Left ventricle myocardium inferior (tissue), 1 donor: ENCODE data around the gene TRAK2. TPM values are rescaled to one million over a fixed set of nuclear protein-coding genes. Genes with fewer than 3 reads are reported as not detected.

Experiments used
- DNase-seq: peaks from one replicate; pipeline ENCODE4 v3.0.0-alpha.2; 2020
- H3K27ac ChIP-seq: fragments of 200-600 bp; replicated peaks from 2 replicates; pipeline ENCODE4 v1.8.0; 2021
- H3K27me3 ChIP-seq: fragments of 200-600 bp; 2 replicates; pipeline ENCODE4 v1.8.0; 2021; ENCODE audit warnings: low read depth
- H3K36me3 ChIP-seq: fragments of 200-600 bp; 2 replicates; pipeline ENCODE4 v1.8.0; 2021
- H3K4me1 ChIP-seq: fragments of 200-600 bp; 2 replicates; pipeline ENCODE4 v1.8.0; 2021
- H3K4me3 ChIP-seq: fragments of 200-600 bp; 2 replicates; pipeline ENCODE4 v1.8.0; 2021; ENCODE audit warnings: mild to moderate bottlenecking, moderate library complexity
- H3K9me3 ChIP-seq: fragments of 200-600 bp; replicated peaks from 2 replicates; pipeline ENCODE4 v1.8.0; 2021
- intact Hi-C: fragments of 100-400 bp; cut with micrococcal nuclease; formaldehyde crosslinking; loops from one replicate; pipeline ENCODE4 v1.11.0; 2022
- total RNA-seq: library from RNA; stranded (reverse); fragmentation: NEBNext Ultra II Directional; extraction: Animal tissue kit (Norgen Biotek cat#: 25700); gene quantifications from one replicate; pipeline ENCODE4 v1.2.1, GENCODE V29; 2021
- TF ChIP-seq, protein P1 (sequence below): fragments of 200-600 bp; IDR thresholded peaks from 2 replicates; pipeline ENCODE4 v1.8.0; 2021; ENCODE audit warnings: antibody characterized with exemption, mild to moderate bottlenecking, borderline replicate concordance
- donor health status: DM: no; HTN: yes; CAD: no; lungs with severe emphysema.

TRAK2 gene
- total RNA-seq, 1 donor from 2014 or later, result 169 TPM

DNA sequence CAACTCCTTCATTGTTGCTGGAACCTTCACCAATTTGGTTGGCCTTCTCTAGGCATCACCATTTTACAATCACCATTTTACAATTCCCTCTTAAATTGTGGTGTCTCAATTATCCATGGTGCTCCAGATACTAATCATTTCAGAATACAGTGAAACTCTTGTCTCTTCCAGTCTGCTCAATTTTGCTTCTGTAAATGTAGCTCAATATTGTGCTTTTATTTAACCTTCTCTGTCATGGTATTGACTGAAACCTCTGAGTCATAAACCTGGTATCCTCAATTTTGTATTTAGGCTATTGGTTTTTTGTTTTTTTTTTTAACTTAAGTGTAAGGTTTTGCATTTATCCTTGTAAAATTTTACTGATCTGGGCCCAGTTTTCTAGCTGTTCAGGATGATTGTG, 16.4 kb upstream of the TRAK2 start:
- intact Hi-C loops, result no loop called here
- Histone ChIP-seq H3K4me1 (peaks cover 31% of the 10 kb centered on the region), H3K27me3 (no peaks in the 10 kb centered on the region), H3K36me3 (peaks cover 68% of the 10 kb centered on the region), H3K9me3 (no peaks in the 10 kb centered on the region), H3K27ac (peak overlapping the region; percentile 65), H3K4me3 (no peak overlapping the region)
- TF ChIP-seq, protein P1, sequence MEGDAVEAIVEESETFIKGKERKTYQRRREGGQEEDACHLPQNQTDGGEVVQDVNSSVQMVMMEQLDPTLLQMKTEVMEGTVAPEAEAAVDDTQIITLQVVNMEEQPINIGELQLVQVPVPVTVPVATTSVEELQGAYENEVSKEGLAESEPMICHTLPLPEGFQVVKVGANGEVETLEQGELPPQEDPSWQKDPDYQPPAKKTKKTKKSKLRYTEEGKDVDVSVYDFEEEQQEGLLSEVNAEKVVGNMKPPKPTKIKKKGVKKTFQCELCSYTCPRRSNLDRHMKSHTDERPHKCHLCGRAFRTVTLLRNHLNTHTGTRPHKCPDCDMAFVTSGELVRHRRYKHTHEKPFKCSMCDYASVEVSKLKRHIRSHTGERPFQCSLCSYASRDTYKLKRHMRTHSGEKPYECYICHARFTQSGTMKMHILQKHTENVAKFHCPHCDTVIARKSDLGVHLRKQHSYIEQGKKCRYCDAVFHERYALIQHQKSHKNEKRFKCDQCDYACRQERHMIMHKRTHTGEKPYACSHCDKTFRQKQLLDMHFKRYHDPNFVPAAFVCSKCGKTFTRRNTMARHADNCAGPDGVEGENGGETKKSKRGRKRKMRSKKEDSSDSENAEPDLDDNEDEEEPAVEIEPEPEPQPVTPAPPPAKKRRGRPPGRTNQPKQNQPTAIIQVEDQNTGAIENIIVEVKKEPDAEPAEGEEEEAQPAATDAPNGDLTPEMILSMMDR, result no peak
- no peak for DNase-seq

DNA sequence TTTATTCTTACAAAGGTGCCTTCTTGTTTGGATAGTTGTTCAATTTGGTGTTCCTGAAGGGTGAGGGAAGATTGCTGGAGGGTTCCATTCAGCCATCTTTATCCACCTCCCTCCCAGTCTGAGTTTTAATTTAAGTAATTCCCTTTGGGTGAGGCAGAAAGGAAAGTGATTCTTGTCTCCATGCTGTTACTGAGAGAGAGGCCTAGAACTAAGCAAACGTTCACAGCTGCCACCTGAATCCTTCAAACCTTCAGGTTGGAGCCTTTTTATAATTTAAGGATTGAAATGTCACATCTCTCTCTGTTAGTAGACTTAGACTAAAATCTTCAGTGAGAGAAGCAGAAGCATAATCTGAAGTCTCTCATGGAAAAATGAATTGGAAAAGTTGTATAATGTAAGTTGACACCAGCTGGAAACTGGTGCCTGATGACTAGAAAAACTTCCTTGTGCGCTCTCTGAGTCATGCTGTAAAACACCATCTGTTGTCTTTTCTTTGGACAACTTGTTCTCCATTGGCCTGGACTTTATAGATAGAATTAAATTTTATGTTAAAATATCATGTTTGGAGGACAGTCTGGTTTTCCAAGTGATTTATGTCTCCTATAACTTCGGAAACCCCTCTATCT, 14.9 kb upstream of the TRAK2 start:
- intact Hi-C loops, result no loop called here
- H3K36me3 ChIP-seq, result peaks cover 70% of the 10 kb centered on the region

GRCh38 chr2:201465524-201465971, 14.3 kb upstream of the TRAK2 start:
- H3K4me3 ChIP-seq, result no peak overlapping the region
- intact Hi-C loops, result no loop called here
- peak; percentile 31 for DNase-seq
- H3K9me3 ChIP-seq, result peaks cover 6% of the 10 kb centered on the region
- peaks cover 70% of the 10 kb centered on the region for H3K36me3 ChIP-seq
- TF ChIP-seq, protein P1, result no peak
- peak overlapping the region; percentile 65 for H3K27ac ChIP-seq
- H3K4me1 ChIP-seq, result peaks cover 25% of the 10 kb centered on the region
- no peaks in the 10 kb centered on the region for H3K27me3 ChIP-seq

More for the DNA sequence above, 14.9 kb upstream of the TRAK2 start:
- Histone ChIP-seq H3K27me3 (no peaks in the 10 kb centered on the region), H3K4me1 (peaks cover 31% of the 10 kb centered on the region), H3K9me3 (peaks cover 6% of the 10 kb centered on the region), H3K4me3 (no peak overlapping the region), H3K27ac (peak overlapping the region; percentile 65)
- TF ChIP-seq, protein P1, result no peak
- no peak for DNase-seq

DNA sequence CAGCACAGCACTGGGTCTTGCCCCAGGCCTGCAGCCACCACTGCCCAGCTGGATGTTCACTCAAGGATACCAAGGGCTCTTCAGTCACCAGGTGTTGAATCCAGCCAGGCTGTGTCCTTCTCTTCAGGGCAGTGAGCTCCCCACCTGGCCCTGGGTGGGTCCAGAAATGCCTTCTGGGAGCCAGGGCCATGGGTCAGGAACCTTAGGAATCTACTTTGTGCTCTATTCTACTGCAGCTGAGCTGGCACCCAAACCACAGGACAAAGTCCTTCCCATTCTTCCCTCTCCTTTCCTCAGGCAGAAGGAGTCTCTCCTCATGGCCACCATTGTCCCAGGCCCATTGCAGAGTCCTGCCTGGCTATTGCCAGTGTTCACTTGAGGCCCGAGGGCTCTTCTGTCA, 13.3 kb upstream of the TRAK2 start:
- TF ChIP-seq, protein P1, result no peak
- H3K4me1 ChIP-seq, result peaks cover 23% of the 10 kb centered on the region
- no peaks in the 10 kb centered on the region for H3K27me3 ChIP-seq
- H3K9me3 ChIP-seq, result peaks cover 6% of the 10 kb centered on the region
- intact Hi-C loops, result no loop called here
- H3K27ac ChIP-seq, result peak overlapping the region; percentile 65
- DNase-seq, result no peak
- H3K36me3 ChIP-seq, result peaks cover 70% of the 10 kb centered on the region
- no peak overlapping the region for H3K4me3 ChIP-seq

- H3K4me1 ChIP-seq, result peaks cover 12% of the 10 kb centered on the region
- H3K9me3 ChIP-seq, result peaks cover 6% of the 10 kb centered on the region
- H3K27ac ChIP-seq, result no peak overlapping the region
- intact Hi-C loops, result no loop called here
- H3K36me3 ChIP-seq, result peaks cover 74% of the 10 kb centered on the region
- DNase-seq, result no peak
- no peak overlapping the region for H3K4me3 ChIP-seq
- TF ChIP-seq, protein P1, result no peak
- H3K27me3 ChIP-seq, result no peaks in the 10 kb centered on the region
Measured at GRCh38 chr2:201460532-201460931, 9.3 kb upstream of the TRAK2 start.
